SK-N-SH treated with all-trans-retinoic acid at 6 μM for 48 hours (cell line): ENCODE data around the gene CD28.

Source experiments
- BACH2 ChIP-seq: fragments of 250-450 bp; sonication (Bioruptor Pico); IDR thresholded peaks from 2 replicates; pipeline ENCODE4 v1.9.0; 2021; ENCODE audit warnings: mild to moderate bottlenecking, borderline replicate concordance
- CREB5 ChIP-seq: fragments of 250-450 bp; sonication (Bioruptor Pico); IDR thresholded peaks from 2 replicates; pipeline ENCODE4 v1.5.1; 2020; ENCODE audit warnings: low read depth, mild to moderate bottlenecking, moderate library complexity
- CSDC2 ChIP-seq: fragments of 250-450 bp; sonication (Bioruptor Pico); IDR thresholded peaks from 2 replicates; pipeline ENCODE4 v1.5.0; 2020; ENCODE audit warnings: mild to moderate bottlenecking, moderate library complexity
- ESRRG ChIP-seq: fragments of 250-450 bp; sonication (Bioruptor Pico); IDR thresholded peaks from 2 replicates; pipeline ENCODE4 v1.6.1; 2021; ENCODE audit warnings: mild to moderate bottlenecking
- ISL1 ChIP-seq: fragments of 250-450 bp; sonication (Bioruptor Pico); IDR thresholded peaks from 2 replicates; pipeline ENCODE4 v2.1.2; 2022; ENCODE audit warnings: mild to moderate bottlenecking, moderate library complexity
- PATZ1 ChIP-seq: fragments of 250-450 bp; sonication (Bioruptor Pico); IDR thresholded peaks from 2 replicates; pipeline ENCODE4 v1.8.0; 2020; ENCODE audit warnings: mild to moderate bottlenecking, moderate library complexity, borderline replicate concordance
- POU6F1 ChIP-seq: fragments of 250-450 bp; sonication (Bioruptor Pico); IDR thresholded peaks from 2 replicates; pipeline ENCODE4 v1.8.0; 2021; ENCODE audit warnings: low read depth, mild to moderate bottlenecking, moderate library complexity, borderline replicate concordance
- PPARA ChIP-seq: fragments of 250-450 bp; sonication (Bioruptor Pico); IDR thresholded peaks from 2 replicates; pipeline ENCODE4 v1.5.0; 2020; ENCODE audit warnings: mild to moderate bottlenecking, borderline replicate concordance
- RARB ChIP-seq: fragments of 250-450 bp; sonication (Bioruptor Pico); IDR thresholded peaks from 2 replicates; pipeline ENCODE4 v1.8.0; 2021; ENCODE audit warnings: mild to moderate bottlenecking, moderate library complexity
- TCF4 ChIP-seq: fragments of 250-450 bp; sonication (Bioruptor Pico); IDR thresholded peaks from 2 replicates; pipeline ENCODE4 v1.8.0; 2021; ENCODE audit warnings: mild to moderate bottlenecking, moderate library complexity, borderline replicate concordance
- ZFP3 ChIP-seq: fragments of 250-450 bp; sonication (Bioruptor Pico); IDR thresholded peaks from 2 replicates; pipeline ENCODE4 v1.5.0; 2020; ENCODE audit warnings: mild to moderate bottlenecking, moderate library complexity
- ZFP30 ChIP-seq: fragments of 450-650 bp; formaldehyde crosslinking; IDR thresholded peaks from 2 replicates; pipeline ENCODE4 v1.5.0; 2022; ENCODE audit warnings: mild to moderate bottlenecking, moderate library complexity
- ZNF70 ChIP-seq: fragments of 450-650 bp; formaldehyde crosslinking; IDR thresholded peaks from 2 replicates; pipeline ENCODE4 v1.5.0; 2020; ENCODE audit warnings: mild to moderate bottlenecking, moderate library complexity

GRCh38 chr2:203661279-203661908, 45.0 kb upstream of the CD28 start:
- TF ChIP-seq ZNF70 (CRISPR knock-in tag) (no peak), ZFP3 (CRISPR knock-in tag) (no peak), ISL1 (CRISPR knock-in tag) (no peak), PPARA (CRISPR knock-in tag) (no peak), BACH2 (CRISPR knock-in tag) (no peak), ZFP30 (CRISPR knock-in tag) (no peak), ESRRG (CRISPR knock-in tag) (no peak), RARB (no peak), POU6F1 (CRISPR knock-in tag) (no peak), PATZ1 (CRISPR knock-in tag) (no peak), CSDC2 (CRISPR knock-in tag) (no peak), TCF4 (CRISPR knock-in tag) (no peak), CREB5 (CRISPR knock-in tag) (no peak)
